ENCODE measurements around the gene HDHD5.

The HDHD5 gene

GRCh38 chr22:17100621-17101020 is 58.5 kb downstream of the HDHD5 start:
- Histone ChIP-seq H3K27ac (ENCODE audit: low read length) (no peak overlapping the region), H3K27me3 (ENCODE audit: control insufficient read depth, insufficient read depth, low read length) (no peaks in the 10 kb centered on the region), H3K9ac (ENCODE audit: low read length) (no peak overlapping the region), H3K9me3 (ENCODE audit: control insufficient read depth, low read depth, low read length) (no peaks in the 10 kb centered on the region), H3K4me1 (ENCODE audit: control insufficient read depth, low read depth, low read length) (no peaks in the 10 kb centered on the region), H3K36me3 (ENCODE audit: control insufficient read depth, low read depth, low read length) (peaks cover 3% of the 10 kb centered on the region), H3K4me3 (ENCODE audit: low read length) (no peak overlapping the region)

GRCh38 chr22:17098379-17098819 is 60.7 kb downstream of the HDHD5 start:
- no peak overlapping the region for H3K4me3 ChIP-seq (ENCODE audit: low read length)
- H3K36me3 ChIP-seq (ENCODE audit: control insufficient read depth, low read depth, low read length): peaks cover 3% of the 10 kb centered on the region
- H3K27me3 ChIP-seq (ENCODE audit: control insufficient read depth, insufficient read depth, low read length): no peaks in the 10 kb centered on the region
- no peak overlapping the region for H3K9ac ChIP-seq (ENCODE audit: low read length)
- H3K4me1 ChIP-seq (ENCODE audit: control insufficient read depth, low read depth, low read length): no peaks in the 10 kb centered on the region
- no peak overlapping the region for H3K27ac ChIP-seq (ENCODE audit: low read length)
- H3K9me3 ChIP-seq (ENCODE audit: control insufficient read depth, low read depth, low read length): no peaks in the 10 kb centered on the region

GRCh38 chr22:17097701-17098100 is 61.4 kb downstream of the HDHD5 start:
- no peaks in the 10 kb centered on the region for H3K27me3 ChIP-seq (ENCODE audit: control insufficient read depth, insufficient read depth, low read length)
- no peak overlapping the region for H3K4me3 ChIP-seq (ENCODE audit: low read length)
- peaks cover 3% of the 10 kb centered on the region for H3K36me3 ChIP-seq (ENCODE audit: control insufficient read depth, low read depth, low read length)
- no peak overlapping the region for H3K9ac ChIP-seq (ENCODE audit: low read length)
- no peak overlapping the region for H3K27ac ChIP-seq (ENCODE audit: low read length)
- H3K9me3 ChIP-seq (ENCODE audit: control insufficient read depth, low read depth, low read length): no peaks in the 10 kb centered on the region
- no peaks in the 10 kb centered on the region for H3K4me1 ChIP-seq (ENCODE audit: control insufficient read depth, low read depth, low read length)

- Histone ChIP-seq H3K4me3 (ENCODE audit: low read length) (no peak overlapping the region), H3K36me3 (ENCODE audit: control insufficient read depth, low read depth, low read length) (peaks cover 3% of the 10 kb centered on the region), H3K27ac (ENCODE audit: low read length) (no peak overlapping the region), H3K27me3 (ENCODE audit: control insufficient read depth, insufficient read depth, low read length) (no peaks in the 10 kb centered on the region), H3K9me3 (ENCODE audit: control insufficient read depth, low read depth, low read length) (no peaks in the 10 kb centered on the region), H3K9ac (ENCODE audit: low read length) (no peak overlapping the region), H3K4me1 (ENCODE audit: control insufficient read depth, low read depth, low read length) (peaks cover 4% of the 10 kb centered on the region)
These were observed 62.0 kb downstream of the HDHD5 start for GRCh38 chr22:17097062-17097461.

GRCh38 chr22:17096071-17096470 is 63.0 kb downstream of the HDHD5 start:
- H3K9me3 ChIP-seq (ENCODE audit: control insufficient read depth, low read depth, low read length): no peaks in the 10 kb centered on the region
- no peaks in the 10 kb centered on the region for H3K27me3 ChIP-seq (ENCODE audit: control insufficient read depth, insufficient read depth, low read length)
- H3K27ac ChIP-seq (ENCODE audit: low read length): no peak overlapping the region
- H3K36me3 ChIP-seq (ENCODE audit: control insufficient read depth, low read depth, low read length): peaks cover 3% of the 10 kb centered on the region
- H3K4me1 ChIP-seq (ENCODE audit: control insufficient read depth, low read depth, low read length): peaks cover 4% of the 10 kb centered on the region
- no peak overlapping the region for H3K4me3 ChIP-seq (ENCODE audit: low read length)
- no peak overlapping the region for H3K9ac ChIP-seq (ENCODE audit: low read length)

GRCh38 chr22:17095538-17095937 is 63.5 kb downstream of the HDHD5 start:
- Histone ChIP-seq H3K4me3 (ENCODE audit: low read length) (no peak overlapping the region), H3K36me3 (ENCODE audit: control insufficient read depth, low read depth, low read length) (peaks cover 3% of the 10 kb centered on the region), H3K9me3 (ENCODE audit: control insufficient read depth, low read depth, low read length) (no peaks in the 10 kb centered on the region), H3K9ac (ENCODE audit: low read length) (no peak overlapping the region), H3K27ac (ENCODE audit: low read length) (no peak overlapping the region), H3K4me1 (ENCODE audit: control insufficient read depth, low read depth, low read length) (peaks cover 4% of the 10 kb centered on the region), H3K27me3 (ENCODE audit: control insufficient read depth, insufficient read depth, low read length) (no peaks in the 10 kb centered on the region)

- no peak overlapping the region for H3K27ac ChIP-seq (ENCODE audit: low read length)
- no peaks in the 10 kb centered on the region for H3K9me3 ChIP-seq (ENCODE audit: control insufficient read depth, low read depth, low read length)
- H3K27me3 ChIP-seq (ENCODE audit: control insufficient read depth, insufficient read depth, low read length): no peaks in the 10 kb centered on the region
- no peaks in the 10 kb centered on the region for H3K36me3 ChIP-seq (ENCODE audit: control insufficient read depth, low read depth, low read length)
- no peak overlapping the region for H3K9ac ChIP-seq (ENCODE audit: low read length)
- H3K4me3 ChIP-seq (ENCODE audit: low read length): no peak overlapping the region
- H3K4me1 ChIP-seq (ENCODE audit: control insufficient read depth, low read depth, low read length): peaks cover 12% of the 10 kb centered on the region
These were observed 66.0 kb downstream of the HDHD5 start for GRCh38 chr22:17093081-17093480.

- Histone ChIP-seq H3K4me3 (ENCODE audit: low read length) (no peak overlapping the region), H3K9ac (ENCODE audit: low read length) (no peak overlapping the region), H3K4me1 (ENCODE audit: control insufficient read depth, low read depth, low read length) (peaks cover 12% of the 10 kb centered on the region), H3K36me3 (ENCODE audit: control insufficient read depth, low read depth, low read length) (no peaks in the 10 kb centered on the region), H3K9me3 (ENCODE audit: control insufficient read depth, low read depth, low read length) (no peaks in the 10 kb centered on the region), H3K27me3 (ENCODE audit: control insufficient read depth, insufficient read depth, low read length) (peaks cover 12% of the 10 kb centered on the region), H3K27ac (ENCODE audit: low read length) (no peak overlapping the region)
These were observed 67.2 kb downstream of the HDHD5 start for GRCh38 chr22:17091851-17092250.

GRCh38 chr22:17090550-17090949 is 68.5 kb downstream of the HDHD5 start:
- Histone ChIP-seq H3K27ac (ENCODE audit: low read length) (no peak overlapping the region), H3K9me3 (ENCODE audit: control insufficient read depth, low read depth, low read length) (no peaks in the 10 kb centered on the region), H3K27me3 (ENCODE audit: control insufficient read depth, insufficient read depth, low read length) (peaks cover 25% of the 10 kb centered on the region), H3K36me3 (ENCODE audit: control insufficient read depth, low read depth, low read length) (no peaks in the 10 kb centered on the region), H3K9ac (ENCODE audit: low read length) (no peak overlapping the region), H3K4me1 (ENCODE audit: control insufficient read depth, low read depth, low read length) (peaks cover 12% of the 10 kb centered on the region), H3K4me3 (ENCODE audit: low read length) (no peak overlapping the region)
